Stimulated activated naive CD8-positive, alpha-beta T cell treated with anti-CD3 and anti-CD28 coated beads, Interleukin-15, Interleukin-2, amounts not matched to agents 100 U/mL and 50 U/mL, for 24 hours (primary cell): ENCODE data around the gene GAREM2.
"Not testable (repeated sequence)": the region's sequence is repeated elsewhere in the genome, so short reads cannot be mapped to it uniquely, and the experiment has no call there.

Experiments
- ATAC-seq: fragments of 150-1000 bp; cut with Tn5 transposase; one replicate; pipeline ENCODE4 v1.10.0; 2021
- DNase-seq: peaks from one replicate; pipeline ENCODE4 v3.0.0; 2021

The GAREM2 gene

GRCh38 chr2:26172871-26173775 lies at the start of gene GAREM2:
Gene GAREM2 (plus strand): TSS chr2:26173088. CDS start chr2:26173221, 133 bp downstream.
- DNase-seq (no peak), ATAC-seq (no peak)

- no peak for ATAC-seq
Measured at GRCh38 chr2:26123426-26123825, 49.5 kb upstream of the GAREM2 start.

GRCh38 chr2:26126074-26126473 lies 46.8 kb upstream of the GAREM2 start:
- ATAC-seq: no peak
- no peak for DNase-seq

More at GRCh38 chr2:26123426-26123825, 49.5 kb upstream of the GAREM2 start:
- DNase-seq: no peak

- DNase-seq: no peak
- ATAC-seq: no peak
Measured at GRCh38 chr2:26128176-26128575, 44.7 kb upstream of the GAREM2 start.

GRCh38 chr2:26130763-26131162 lies 42.1 kb upstream of the GAREM2 start:
- ATAC-seq: no peak
- no peak for DNase-seq

- no peak for ATAC-seq
- DNase-seq: no peak
Measured at GRCh38 chr2:26136451-26136850, 36.4 kb upstream of the GAREM2 start.

GRCh38 chr2:26139269-26140183 lies 33.4 kb upstream of the GAREM2 start:
- ATAC-seq (no peak), DNase-seq (no peak)

- no peak for DNase-seq
- ATAC-seq: no peak
Measured at GRCh38 chr2:26141145-26141769, 31.6 kb upstream of the GAREM2 start.

- no peak for ATAC-seq
Measured at GRCh38 chr2:26144031-26144430, 28.9 kb upstream of the GAREM2 start.

GRCh38 chr2:26144953-26145680 lies 27.8 kb upstream of the GAREM2 start:
- ATAC-seq (no peak), DNase-seq (peak; percentile 67)

More at GRCh38 chr2:26144031-26144430, 28.9 kb upstream of the GAREM2 start:
- no peak for DNase-seq

- DNase-seq: no peak
- ATAC-seq: no peak
Measured at GRCh38 chr2:26148501-26148900, 24.4 kb upstream of the GAREM2 start.

GRCh38 chr2:26150243-26150642 lies 22.6 kb upstream of the GAREM2 start:
- no peak for DNase-seq
- no peak for ATAC-seq

GRCh38 chr2:26157580-26157979 lies 15.3 kb upstream of the GAREM2 start:
- ATAC-seq: no peak
- DNase-seq: no peak

GRCh38 chr2:26161926-26162325 lies 11.0 kb upstream of the GAREM2 start:
- no peak for DNase-seq
- ATAC-seq: no peak

- no peak for ATAC-seq
Measured at GRCh38 chr2:26162963-26163362, 9.9 kb upstream of the GAREM2 start.

GRCh38 chr2:26164231-26164630 lies 8.7 kb upstream of the GAREM2 start:
- DNase-seq (no peak), ATAC-seq (no peak)

More at GRCh38 chr2:26162963-26163362, 9.9 kb upstream of the GAREM2 start:
- DNase-seq: no peak

- ATAC-seq (no peak), DNase-seq (no peak)
Measured at GRCh38 chr2:26164641-26165211, 8.2 kb upstream of the GAREM2 start.

- DNase-seq: no peak
- ATAC-seq: no peak
Measured at GRCh38 chr2:26165403-26165802, 7.5 kb upstream of the GAREM2 start.

- not testable (repeated sequence) for ATAC-seq, DNase-seq
Measured at GRCh38 chr2:26166541-26166940, 6.3 kb upstream of the GAREM2 start.

- no peak for DNase-seq
- no peak for ATAC-seq
Measured at GRCh38 chr2:26168785-26169184, 4.1 kb upstream of the GAREM2 start.

GRCh38 chr2:26169226-26169625 lies 3.7 kb upstream of the GAREM2 start:
- DNase-seq (no peak), ATAC-seq (no peak)
